ENCODE measurements around the gene DLL4. TPM values are rescaled to one million over a fixed set of nuclear protein-coding genes. Genes with fewer than 3 reads are reported as not detected.

Gene DLL4
- total RNA-seq, 1 experiment from 2014 or later: 1.5 TPM

- H3K79me2 ChIP-seq (ENCODE audit: insufficient read depth, low read length): no peaks in the 10 kb centered on the region
- no peak overlapping the region for H2AFZ ChIP-seq (ENCODE audit: low read depth, low read length, poor library complexity, severe bottlenecking)
- ChIA-PET CTCF (no interaction called here), RAD21 (ENCODE audit: low non-redundant PET in 1 of 2, low total read pairs in 2 of 2, uncharacterized antibody in 2 of 2, unreplicated experiment in 2 of 2) (interaction anchor here in 1 of 2 experiments (0.6 kb wide), 1 partner anchor 73 kb away, joined by 3 read pairs; no protein-coding TSS in a partner anchor), POLR2A (interaction anchor here (1.8 kb wide), 1 partner anchor 18 kb away, joined by 4 read pairs; the partner anchor contains the start of gene CHAC1)
- H3K36me3 ChIP-seq (ENCODE audit: control insufficient read depth in 1 of 2, insufficient read depth in 2 of 2, low read length in 2 of 2): no peaks in the 10 kb centered on the region
- no peaks in the 10 kb centered on the region for H4K20me1 ChIP-seq (ENCODE audit: insufficient read depth)
- intact Hi-C loops (cut with micrococcal nuclease): loop anchor here (5.0 to 10.0 kb wide), 2 partner anchors 88 to 250 kb away; no protein-coding TSS in a partner anchor
- peaks cover 9% of the 10 kb centered on the region; the same call in 1 of the 2 replicates for H3K27me3 ChIP-seq (ENCODE audit: insufficient read depth, low read length)
- H3K4me2 ChIP-seq (ENCODE audit: low read length): no peak overlapping the region
- H3K4me1 ChIP-seq (ENCODE audit: control insufficient read depth in 1 of 2, insufficient read depth in 2 of 2, low read length in 2 of 2): peaks cover 19% of the 10 kb centered on the region in 2 experiments
- ATAC-seq: no peak
- H3K9me3 ChIP-seq (ENCODE audit: control insufficient read depth in 1 of 2, insufficient read depth in 1 of 2, low read depth in 1 of 2, low read length in 2 of 2): no peaks in the 10 kb centered on the region
- DNase-seq (ENCODE audit: low read depth, low spot score): no peak
- no peaks in the 10 kb centered on the region for H3K9me2 ChIP-seq (ENCODE audit: insufficient read depth)
- no peak overlapping the region for H3K27ac ChIP-seq (ENCODE audit: low read depth, low read length)
- BruUV-seq (replicated peaks): no TSS peak
- no peak overlapping the region for H3K4me3 ChIP-seq (replicated peaks in 1 of 2; ENCODE audit: low read depth in 1 of 2, low read length in 2 of 2)
- no peak for TF ChIP-seq CTCF (IDR thresholded peaks at IDR 0.05 in 2 of 3, conservative IDR thresholded peaks at IDR 0.05 in 1 of 3; ENCODE audit: borderline replicate concordance in 1 of 3, insufficient read depth in 1 of 3, low read depth in 2 of 3, low read length in 2 of 3)
- TF ChIP-seq RAD21 (IDR thresholded peaks at IDR 0.05; ENCODE audit: low read depth): no peak
- TF ChIP-seq EGR1 (IDR thresholded peaks at IDR 0.05; ENCODE audit: low read depth): no peak
- TF ChIP-seq ZNF274 (IDR thresholded peaks at IDR 0.05; ENCODE audit: low read depth, low read length): no peak
- TF ChIP-seq MAX (IDR thresholded peaks at IDR 0.05): no peak
- TF ChIP-seq EZH2phosphoT487 (IDR thresholded peaks at IDR 0.05; ENCODE audit: borderline replicate concordance): no peak
- TF ChIP-seq REST (IDR thresholded peaks at IDR 0.05; ENCODE audit: low read depth): no peak
- TF ChIP-seq ZFX (IDR thresholded peaks at IDR 0.05): no peak
- TF ChIP-seq POLR2A (IDR thresholded peaks at IDR 0.05; ENCODE audit: borderline replicate concordance, extremely low read depth, insufficient read depth, insufficient read length): no peak
- no peak for TF ChIP-seq SRF (IDR thresholded peaks at IDR 0.05; ENCODE audit: low read depth)
- TF ChIP-seq CEBPB (IDR thresholded peaks at IDR 0.05; ENCODE audit: low read depth): no peak
- no peak for TF ChIP-seq ELF1 (IDR thresholded peaks at IDR 0.05; ENCODE audit: borderline replicate concordance, low read depth)
- no peak for TF ChIP-seq JUND (IDR thresholded peaks at IDR 0.05)
- no peak for TF ChIP-seq TCF7L2 (IDR thresholded peaks at IDR 0.05; ENCODE audit: borderline replicate concordance, extremely low read depth, insufficient read depth, insufficient read length)
- no peak for TF ChIP-seq POLR2AphosphoS5 (IDR thresholded peaks at IDR 0.05; ENCODE audit: low read depth, low read length)
- TF ChIP-seq CBX3 (IDR thresholded peaks at IDR 0.05; ENCODE audit: low read depth): no peak
- H3K9ac ChIP-seq (ENCODE audit: low read length): no peak overlapping the region
Measured at GRCh38 chr15:40934457-40934856, 5.3 kb downstream of the DLL4 start.

All from HCT116 (cell line).